HL-60/S4 treated with retinoic acid at 250 ng/mL for 4 days and 3 days (cell line): Measurements from ENCODE around the gene PEX12.

Experiments
- in situ Hi-C: fragments of 300-500 bp; cut with MboI; formaldehyde crosslinking; loops from 2 replicates; pipeline ENCODE4 v1.7.0; 2022; ENCODE audit warnings: low sequenced_read_pairs

Gene PEX12

GRCh38 chr17:35540589-35541404 lies 37.6 kb downstream of the PEX12 start:
- in situ Hi-C loops = loop anchor here (25.0 kb wide), 1 partner anchor 378 kb away; no protein-coding TSS in a partner anchor

- in situ Hi-C loops = loop anchor here (10.0 to 25.0 kb wide), 2 partner anchors 225 to 377 kb away; no protein-coding TSS in a partner anchor
Observed at GRCh38 chr17:35539659-35540026, 38.7 kb downstream of the PEX12 start.

GRCh38 chr17:35537601-35538141 lies 40.7 kb downstream of the PEX12 start, which contains the start of gene SLFN12L:
Gene SLFN12L, minus strand, starts transcription at chr17:35537678. Its CDS starts 15,314 bp downstream, at chr17:35522364.
- in situ Hi-C loops = loop anchor here (10.0 to 25.0 kb wide), 2 partner anchors 223 to 375 kb away; no protein-coding TSS in a partner anchor

GRCh38 chr17:35536664-35537171 lies 41.7 kb downstream of the PEX12 start:
- in situ Hi-C loops = loop anchor here (10.0 to 25.0 kb wide), 2 partner anchors 222 to 374 kb away; no protein-coding TSS in a partner anchor

GRCh38 chr17:35535406-35535805 lies 43.0 kb downstream of the PEX12 start:
- in situ Hi-C loops = loop anchor here (10.0 to 25.0 kb wide), 2 partner anchors 221 to 373 kb away; no protein-coding TSS in a partner anchor

GRCh38 chr17:35534576-35535093 lies 43.7 kb downstream of the PEX12 start:
- in situ Hi-C loops = loop anchor here (10.0 to 25.0 kb wide), 2 partner anchors 220 to 372 kb away; no protein-coding TSS in a partner anchor

GRCh38 chr17:35531160-35531559 lies 47.2 kb downstream of the PEX12 start:
- in situ Hi-C loops = loop anchor here (10.0 to 25.0 kb wide), 2 partner anchors 216 to 369 kb away; no protein-coding TSS in a partner anchor

GRCh38 chr17:35529866-35530265 lies 48.5 kb downstream of the PEX12 start:
- in situ Hi-C loops = loop anchor here (10.0 to 25.0 kb wide), 2 partner anchors 215 to 368 kb away; no protein-coding TSS in a partner anchor

- in situ Hi-C loops = loop anchor here (25.0 kb wide), 1 partner anchor 367 kb away; no protein-coding TSS in a partner anchor
Observed at GRCh38 chr17:35529326-35529725, 49.0 kb downstream of the PEX12 start.
